Keratinocyte (primary cell): ENCODE data around the gene ADAMTS6. TPM values are rescaled to one million over a fixed set of nuclear protein-coding genes. Genes with fewer than 3 reads are reported as not detected.

Experiments used
- DNase-seq: peaks from one replicate; pipeline ENCODE4 v3.0.0-alpha.2; 2011; ENCODE audit warnings: low read depth, missing footprints, low spot score
- FAIRE-seq: peaks from 2 replicates; lab custom pipeline; 2011; peaks lifted over from hg19 to GRCh38; lab: Jason Lieb, UNC
- H2AFZ ChIP-seq: 2 replicates; pipeline ENCODE4 v1.6.0; 2012; ENCODE audit warnings: low read length, control low read depth, inconsistent platforms; ENCODE audit not compliant: control insufficient read depth
- H3K27ac ChIP-seq: 2 replicates; pipeline ENCODE4 v1.5.1; 2011; ENCODE audit warnings: low read length; ENCODE audit not compliant: control insufficient read depth, insufficient read depth
- H3K27me3 ChIP-seq: 3 replicates; pipeline ENCODE4 v1.6.0; 2011; ENCODE audit warnings: low read length; ENCODE audit not compliant: control insufficient read depth, insufficient read depth; ENCODE audit errors: extremely low read depth
- H3K36me3 ChIP-seq, 2 experiments: 2 replicates in 1 of 2; 3 replicates in 1 of 2; pipeline ENCODE4 v1.5.1; 2011; ENCODE audit warnings: low read length in 2 of 2, mild to moderate bottlenecking in 1 of 2; ENCODE audit not compliant: control insufficient read depth in 2 of 2, insufficient read depth in 2 of 2; ENCODE audit errors: extremely low read depth in 1 of 2
- H3K4me1 ChIP-seq: 3 replicates; pipeline ENCODE4 v1.5.1; 2011; ENCODE audit warnings: low read length; ENCODE audit not compliant: control insufficient read depth, insufficient read depth; ENCODE audit errors: extremely low read depth
- H3K4me2 ChIP-seq: 3 replicates; pipeline ENCODE4 v1.6.0; 2011; ENCODE audit warnings: low read depth, low read length; ENCODE audit not compliant: control insufficient read depth, insufficient read depth; ENCODE audit errors: extremely low read depth
- H3K4me3 ChIP-seq, 3 experiments: fragments of 200-600 bp in 1 of 3; sonication (generic) in 1 of 3; 2 replicates in 2 of 3; 3 replicates in 1 of 3; pipeline ENCODE4 v1.5.1; 2011 to 2016; ENCODE audit warnings: low read length in 3 of 3, mild to moderate bottlenecking in 3 of 3, control low read depth in 2 of 3, inconsistent platforms in 1 of 3, low read depth in 1 of 3, mixed read lengths in 1 of 3, mixed run types in 1 of 3, moderate library complexity in 1 of 3; ENCODE audit not compliant: control insufficient read depth in 2 of 3, insufficient read depth in 2 of 3; ENCODE audit errors: extremely low read depth in 1 of 3
- H3K79me2 ChIP-seq: 2 replicates; pipeline ENCODE4 v1.6.0; 2012; ENCODE audit warnings: low read length; ENCODE audit not compliant: control insufficient read depth, insufficient read depth
- H3K9ac ChIP-seq: 3 replicates; pipeline ENCODE4 v1.6.0; 2011; ENCODE audit warnings: low read length; ENCODE audit not compliant: control insufficient read depth, insufficient read depth; ENCODE audit errors: extremely low read depth
- H3K9me1 ChIP-seq: 3 replicates; pipeline ENCODE4 v1.6.0; 2011; ENCODE audit warnings: low read length; ENCODE audit not compliant: control insufficient read depth, insufficient read depth; ENCODE audit errors: extremely low read depth
- H3K9me3 ChIP-seq: 2 replicates; pipeline ENCODE4 v1.5.1; 2012; ENCODE audit warnings: low read depth, low read length; ENCODE audit not compliant: control insufficient read depth
- H4K20me1 ChIP-seq: 3 replicates; pipeline ENCODE4 v1.6.0; 2011; ENCODE audit warnings: low read length; ENCODE audit not compliant: control insufficient read depth, insufficient read depth; ENCODE audit errors: extremely low read depth
- EZH2 ChIP-seq: IDR thresholded peaks from one replicate; pipeline ENCODE4 v1.6.1; 2012; ENCODE audit warnings: inconsistent platforms, mild to moderate bottlenecking, low read length, moderate library complexity
- dilution Hi-C: fragments of 300-500 bp; cut with MboI; formaldehyde crosslinking; loops from one replicate; pipeline ENCODE4 v1.7.0; 2020; ENCODE audit warnings: low sequenced_read_pairs; ENCODE audit not compliant: extremely low pct_ligation_motif_present
- polyA plus RNA-seq, 5 experiments: library from polyadenylated mRNA; depleted of rRNA in 3 of 5; stranded (reverse) in 3 of 5; stranded (forward) in 1 of 5; unstranded in 1 of 5; fragments of >200 nt; gene quantifications; 1 replicate in 1 of 5; 2 replicates in 3 of 5; 3 replicates in 1 of 5; pipeline versions ENCODE4 v1.2.1 to v1.2.3, GENCODE V29; 2011 to 2012; ENCODE audit warnings: missing spikeins in 2 of 5, low read depth in 1 of 5, low replicate concordance in 1 of 5
- TF ChIP-seq, protein P1 (sequence below), 3 experiments: IDR thresholded peaks in 1 of 3; conservative IDR thresholded peaks in 1 of 3; optimal IDR thresholded peaks in 1 of 3; 2 replicates in 2 of 3; 3 replicates in 1 of 3; pipeline versions ENCODE3 to v1.5.1; 2011; ENCODE audit warnings: low read length in 3 of 3, mild to moderate bottlenecking in 3 of 3, moderate library complexity in 2 of 3, control low read depth in 1 of 3, inconsistent platforms in 1 of 3; ENCODE audit not compliant: insufficient read depth in 2 of 3; ENCODE audit errors: extremely low read depth in 1 of 3

Gene ADAMTS6
- polyA plus RNA-seq, 1 donor (not counting 4 experiments of a cell fraction or from before 2014, with no cell fraction given): 10.9 TPM

DNA sequence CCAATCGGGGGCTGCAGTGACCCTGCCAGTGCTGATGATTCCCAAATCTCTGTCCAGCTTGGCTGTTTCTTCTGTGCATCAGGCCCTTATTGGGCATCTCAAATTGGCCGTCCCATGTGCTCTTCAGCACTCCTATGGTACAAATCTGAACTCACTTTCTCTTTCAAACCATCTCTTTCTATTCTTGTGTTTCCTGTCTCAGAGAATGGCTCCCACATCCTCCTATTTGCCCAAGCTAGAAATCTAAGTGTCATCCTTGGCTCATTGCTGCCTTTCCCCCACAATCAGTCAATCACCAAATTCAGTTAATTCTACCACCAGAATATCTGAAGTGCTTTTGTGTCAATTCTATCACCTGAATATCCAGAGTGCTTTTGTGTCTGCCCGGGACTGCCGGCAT lies 376.4 kb downstream of the ADAMTS6 start:
- Histone ChIP-seq H3K9ac (no peak overlapping the region), H3K27me3 (no peaks in the 10 kb centered on the region), H3K9me3 (no peaks in the 10 kb centered on the region), H3K4me2 (peak overlapping the region; percentile 31), H3K36me3 (no peaks in the 10 kb centered on the region), H3K4me1 (peaks cover 30% of the 10 kb centered on the region), H3K4me3 (no peak overlapping the region), H2AFZ (peak overlapping the region; percentile 1), H3K27ac (no peak overlapping the region), H3K9me1 (no peaks in the 10 kb centered on the region), H4K20me1 (no peaks in the 10 kb centered on the region), H3K79me2 (no peaks in the 10 kb centered on the region)
- dilution Hi-C loops: no loop called here
- no peak for DNase-seq
- no peak for TF ChIP-seq EZH2
- TF ChIP-seq, protein P1, sequence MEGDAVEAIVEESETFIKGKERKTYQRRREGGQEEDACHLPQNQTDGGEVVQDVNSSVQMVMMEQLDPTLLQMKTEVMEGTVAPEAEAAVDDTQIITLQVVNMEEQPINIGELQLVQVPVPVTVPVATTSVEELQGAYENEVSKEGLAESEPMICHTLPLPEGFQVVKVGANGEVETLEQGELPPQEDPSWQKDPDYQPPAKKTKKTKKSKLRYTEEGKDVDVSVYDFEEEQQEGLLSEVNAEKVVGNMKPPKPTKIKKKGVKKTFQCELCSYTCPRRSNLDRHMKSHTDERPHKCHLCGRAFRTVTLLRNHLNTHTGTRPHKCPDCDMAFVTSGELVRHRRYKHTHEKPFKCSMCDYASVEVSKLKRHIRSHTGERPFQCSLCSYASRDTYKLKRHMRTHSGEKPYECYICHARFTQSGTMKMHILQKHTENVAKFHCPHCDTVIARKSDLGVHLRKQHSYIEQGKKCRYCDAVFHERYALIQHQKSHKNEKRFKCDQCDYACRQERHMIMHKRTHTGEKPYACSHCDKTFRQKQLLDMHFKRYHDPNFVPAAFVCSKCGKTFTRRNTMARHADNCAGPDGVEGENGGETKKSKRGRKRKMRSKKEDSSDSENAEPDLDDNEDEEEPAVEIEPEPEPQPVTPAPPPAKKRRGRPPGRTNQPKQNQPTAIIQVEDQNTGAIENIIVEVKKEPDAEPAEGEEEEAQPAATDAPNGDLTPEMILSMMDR (optimal IDR thresholded peaks at IDR 0.05 in 1 of 3, IDR thresholded peaks at IDR 0.05 in 1 of 3, conservative IDR thresholded peaks at IDR 0.05 in 1 of 3; ENCODE audit: extremely low read depth in 1 of 3, insufficient read depth in 2 of 3, low read length in 3 of 3): no peak
- FAIRE-seq: no peak

DNA sequence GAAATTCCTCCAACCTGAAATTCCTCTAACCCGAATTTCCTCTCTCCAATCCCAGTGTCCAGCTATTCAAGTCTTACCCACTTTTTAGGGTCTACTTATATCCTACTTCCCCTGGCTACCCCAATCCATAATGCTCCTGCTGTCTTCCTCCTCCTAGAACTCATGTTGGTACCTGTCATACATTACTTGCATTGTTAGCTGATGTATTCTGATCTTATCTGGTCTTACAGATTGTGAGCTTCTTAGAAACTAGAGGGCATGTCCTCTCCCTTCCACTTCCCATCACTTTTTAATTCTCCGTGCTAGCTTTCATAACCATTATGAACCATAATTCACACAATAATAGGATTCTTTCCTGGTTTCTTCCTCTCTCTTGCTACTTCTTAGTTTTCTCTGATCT lies 376.9 kb downstream of the ADAMTS6 start:
- dilution Hi-C loops: no loop called here
- Histone ChIP-seq H3K4me3 (no peak overlapping the region), H2AFZ (peak overlapping the region; percentile 1), H3K4me2 (peak overlapping the region; percentile 31), H3K4me1 (peaks cover 30% of the 10 kb centered on the region), H3K9me1 (no peaks in the 10 kb centered on the region), H4K20me1 (no peaks in the 10 kb centered on the region), H3K27me3 (no peaks in the 10 kb centered on the region), H3K27ac (no peak overlapping the region), H3K36me3 (no peaks in the 10 kb centered on the region), H3K9me3 (no peaks in the 10 kb centered on the region), H3K79me2 (no peaks in the 10 kb centered on the region), H3K9ac (no peak overlapping the region)
- no peak for TF ChIP-seq EZH2
- DNase-seq (no peak), FAIRE-seq (peak; percentile 32)
